NCI-H2081 treated with DMSO at 0.1 percent for 48 hours (cell line): ENCODE data around the gene TMEM51.

Experiments used
- DNase-seq: peaks from one replicate; lab custom pipeline; 2025; lab: John Stamatoyannopoulos, UW

TMEM51 gene

GRCh38 chr1:15196807-15197530, 43.4 kb downstream of the TMEM51 start:
- DNase-seq: no peak

GRCh38 chr1:15197591-15198447, 44.3 kb downstream of the TMEM51 start:
- DNase-seq: no peak

GRCh38 chr1:15198684-15199083, 45.1 kb downstream of the TMEM51 start:
- no peak for DNase-seq

GRCh38 chr1:15201221-15201620, 47.7 kb downstream of the TMEM51 start:
- no peak for DNase-seq

GRCh38 chr1:15201849-15202551, 48.5 kb downstream of the TMEM51 start:
- no peak for DNase-seq

- DNase-seq: no peak
Measured at GRCh38 chr1:15204931-15205330, 51.4 kb downstream of the TMEM51 start.

GRCh38 chr1:15205586-15206346, 52.2 kb downstream of the TMEM51 start:
- no peak for DNase-seq

- no peak for DNase-seq
Measured at GRCh38 chr1:15206418-15207030, 53.0 kb downstream of the TMEM51 start.

GRCh38 chr1:15207031-15207828, 53.7 kb downstream of the TMEM51 start:
- no peak for DNase-seq

GRCh38 chr1:15207829-15208429, 54.4 kb downstream of the TMEM51 start:
- DNase-seq: no peak

GRCh38 chr1:15210651-15211375, 57.3 kb downstream of the TMEM51 start:
- no peak for DNase-seq

- no peak for DNase-seq
Measured at GRCh38 chr1:15211424-15211823, 57.9 kb downstream of the TMEM51 start.

GRCh38 chr1:15212216-15212953, 58.8 kb downstream of the TMEM51 start:
- DNase-seq: no peak

GRCh38 chr1:15212954-15213291, 59.4 kb downstream of the TMEM51 start:
- DNase-seq: no peak

GRCh38 chr1:15213341-15213821, 59.8 kb downstream of the TMEM51 start:
- DNase-seq: no peak

- no peak for DNase-seq
Measured at GRCh38 chr1:15214527-15214926, 61.0 kb downstream of the TMEM51 start.

- no peak for DNase-seq
Measured at GRCh38 chr1:15215116-15215515, 61.6 kb downstream of the TMEM51 start.

- DNase-seq: no peak
Measured at GRCh38 chr1:15217654-15218053, 64.1 kb downstream of the TMEM51 start.
